HT-29 (cell line): ENCODE results near the gene CFAP141. TPM values are rescaled to one million over a fixed set of nuclear protein-coding genes. Genes with fewer than 3 reads are reported as not detected.

Experiments used
- DNase-seq: peaks from one replicate; pipeline ENCODE4 v3.0.0-alpha.2; 2015; ENCODE audit warnings: low spot score
- small RNA-seq: library from RNA; depleted of rRNA; stranded (forward); fragments of <200 nt; gene quantifications from one replicate; pipeline ENCODE3, GENCODE V24; 2014
- total RNA-seq: library from RNA; depleted of rRNA; stranded (reverse); fragments of >200 nt; shearing (Covaris generic); gene quantifications from 2 replicates; pipeline ENCODE4 v1.2.3, GENCODE V29; 2014; rRNA removed

The CFAP141 gene
- total RNA-seq, 1 experiment from 2014 or later = not detected

GRCh38 chr1:154171880-154172279 is 34.3 kb downstream of the CFAP141 start:
- no peak for DNase-seq

GRCh38 chr1:154171223-154171583 is 34.9 kb downstream of the CFAP141 start:
- no peak for DNase-seq

GRCh38 chr1:154170547-154171222 is 35.4 kb downstream of the CFAP141 start:
- no peak for DNase-seq

- no peak for DNase-seq
These were observed 38.7 kb downstream of the CFAP141 start for GRCh38 chr1:154167461-154167860.

- no peak for DNase-seq
These were observed 39.9 kb downstream of the CFAP141 start for GRCh38 chr1:154166207-154166606.

- DNase-seq = no peak
These were observed 46.6 kb downstream of the CFAP141 start for GRCh38 chr1:154159554-154159953.

- no peak for DNase-seq
These were observed 47.6 kb downstream of the CFAP141 start for GRCh38 chr1:154158307-154159125.

- peak; percentile 52 for DNase-seq
These were observed 48.4 kb downstream of the CFAP141 start for GRCh38 chr1:154157520-154158306.

GRCh38 chr1:154155251-154155650 is 50.9 kb downstream of the CFAP141 start:
- no peak for DNase-seq

- DNase-seq = no peak
These were observed 51.5 kb downstream of the CFAP141 start, which contains the start of gene NUP210L for GRCh38 chr1:154154534-154155191. Gene NUP210L (minus strand): TSS chr1:154155073.

- no peak for DNase-seq
These were observed 52.1 kb downstream of the CFAP141 start for GRCh38 chr1:154154053-154154452.

- no peak for DNase-seq
These were observed 54.8 kb downstream of the CFAP141 start for GRCh38 chr1:154151311-154151710.

Small RNAs within 50 kb of the gene (small RNA-seq; reads per million reads assigned to genes)
- gene MIR190B = not detected

Other genes starting within 250 kb of the CFAP141 start
- gene CRTC2, start 247.7 kb downstream of the CFAP141 start, total RNA-seq = 15.5 and 16.5 TPM in 2 replicates
- gene SLC39A1, start 242.8 kb downstream of the CFAP141 start, total RNA-seq = 226 TPM in 2 replicates
- 23.2 and 24.7 TPM in 2 replicates for gene CREB3L4, start 238.4 kb downstream of the CFAP141 start, total RNA-seq
- 281 and 318 TPM in 2 replicates for gene JTB, start 228.7 kb downstream of the CFAP141 start, total RNA-seq
- gene RAB13, start 220.0 kb downstream of the CFAP141 start, total RNA-seq = 8.0 and 8.3 TPM in 2 replicates
- gene RPS27, start 215.6 kb downstream of the CFAP141 start, total RNA-seq = 2,063 and 2,282 TPM in 2 replicates
- gene NUP210L, start 51.3 kb downstream of the CFAP141 start, total RNA-seq = not detected in 2 replicates
- 308 and 315 TPM in 2 replicates for gene TPM3, start 14.2 kb downstream of the CFAP141 start, total RNA-seq
- 73.0 and 74.9 TPM in 2 replicates for gene UBAP2L, start 14.6 kb upstream of the CFAP141 start, total RNA-seq
- gene HAX1, start 66.3 kb upstream of the CFAP141 start, total RNA-seq = 111 and 139 TPM in 2 replicates
- gene AQP10, start 114.8 kb upstream of the CFAP141 start, total RNA-seq = not detected in 2 replicates
- 1.1 and 1.9 TPM in 2 replicates for gene ATP8B2, start 119.2 kb upstream of the CFAP141 start, total RNA-seq
- 3.1 and 4.4 TPM in 2 replicates for gene IL6R, start 199.0 kb upstream of the CFAP141 start, total RNA-seq